ENCODE data around the gene ALAD.
A peak's percentile ranks its signal among the peaks of the same experiment; 100 is the strongest.
"Not testable (repeated sequence)": the region's sequence is repeated elsewhere in the genome, so short reads cannot be mapped to it uniquely, and the experiment has no call there.

ALAD gene

GRCh38 chr9:113372059-113372458 is 29.0 kb downstream of the ALAD start:
- DNase-seq: no peak

GRCh38 chr9:113370806-113371325 is 30.2 kb downstream of the ALAD start:
- peak; percentile 75 for DNase-seq

GRCh38 chr9:113369855-113370140 is 31.3 kb downstream of the ALAD start:
- DNase-seq: no peak

- DNase-seq: no peak
These were observed 31.9 kb downstream of the ALAD start for GRCh38 chr9:113368982-113369854.

- DNase-seq: no peak
These were observed 32.6 kb downstream of the ALAD start for GRCh38 chr9:113368348-113368981.

- not testable (repeated sequence) for DNase-seq
These were observed 35.4 kb downstream of the ALAD start for GRCh38 chr9:113365652-113366051.

GRCh38 chr9:113364951-113365350 is 36.1 kb downstream of the ALAD start:
- no peak for DNase-seq

GRCh38 chr9:113363336-113363735 is 37.7 kb downstream of the ALAD start:
- no peak for DNase-seq

- DNase-seq: no peak
These were observed 39.6 kb downstream of the ALAD start for GRCh38 chr9:113361304-113362018.

- no peak for DNase-seq
These were observed 40.7 kb downstream of the ALAD start for GRCh38 chr9:113360242-113360842.

- no peak for DNase-seq
These were observed 41.7 kb downstream of the ALAD start for GRCh38 chr9:113359385-113359784.

GRCh38 chr9:113356686-113357292 is 44.3 kb downstream of the ALAD start:
- no peak for DNase-seq

GRCh38 chr9:113355040-113355596 is 46.0 kb downstream of the ALAD start:
- no peak for DNase-seq

GRCh38 chr9:113352411-113352810 is 48.7 kb downstream of the ALAD start:
- no peak for DNase-seq

- DNase-seq: no peak
These were observed 49.1 kb downstream of the ALAD start for GRCh38 chr9:113352006-113352405.

- DNase-seq: no peak
These were observed 50.1 kb downstream of the ALAD start for GRCh38 chr9:113350937-113351336.

GRCh38 chr9:113350107-113350661 is 50.9 kb downstream of the ALAD start:
- no peak for DNase-seq

GRCh38 chr9:113349445-113350094 is 51.5 kb downstream of the ALAD start, which contains the start of gene BSPRY:
TSS of gene BSPRY (plus strand) at chr9:113349541. CDS start at chr9:113349580, 39 bp downstream.
- DNase-seq: no peak

GRCh38 chr9:113349066-113349444 is 52.0 kb downstream of the ALAD start:
- DNase-seq: no peak

- DNase-seq: no peak
These were observed 52.6 kb downstream of the ALAD start for GRCh38 chr9:113348437-113348836.

- DNase-seq: no peak
These were observed 55.4 kb downstream of the ALAD start for GRCh38 chr9:113345671-113346070.

GRCh38 chr9:113345190-113345589 is 55.9 kb downstream of the ALAD start:
- no peak for DNase-seq
